Heart right ventricle (tissue), 16 donors: ENCODE measurements around the gene WDFY1. TPM values are rescaled to one million over a fixed set of nuclear protein-coding genes. Genes with fewer than 3 reads are reported as not detected.

Experiments used
- ATAC-seq, 8 donors: fragments of 200-7000 bp; cut with Tn5 transposase; one replicate each; pipeline ENCODE4 v1.9.1; 2020; ENCODE audit warnings: mild to moderate bottlenecking in 8 of 8, moderate library complexity in 8 of 8, moderate number of reproducible peaks in 1 of 8
- DNase-seq, 2 donors: peaks; one replicate each; pipeline ENCODE4 v3.0.0-alpha.2; 2020
- H3K27ac ChIP-seq, 10 donors: fragments of 200-600 bp; sonication (generic) in 2 of 10; one replicate each; pipeline versions ENCODE4 v1.5.0 to v1.8.0; 2020 to 2022; ENCODE audit warnings: mild to moderate bottlenecking in 3 of 10
- H3K27me3 ChIP-seq, 7 donors: fragments of 200-600 bp; one replicate each; pipeline ENCODE4 v1.8.0; 2021 to 2022; ENCODE audit warnings: mild to moderate bottlenecking in 2 of 7
- H3K36me3 ChIP-seq, 9 donors: fragments of 200-600 bp; sonication (generic) in 1 of 9; one replicate each; pipeline versions ENCODE4 v1.5.0 to v1.8.0; 2020 to 2022; ENCODE audit warnings: mild to moderate bottlenecking in 2 of 9
- H3K4me1 ChIP-seq, 9 donors: fragments of 200-600 bp; sonication (generic) in 1 of 9; one replicate each; pipeline versions ENCODE4 v1.5.0 to v1.8.0; 2020 to 2022; ENCODE audit warnings: mild to moderate bottlenecking in 4 of 9
- H3K4me3 ChIP-seq, 10 donors: fragments of 200-600 bp; sonication (generic) in 2 of 10; one replicate each; pipeline versions ENCODE4 v1.5.0 to v1.8.0; 2020 to 2022; ENCODE audit warnings: mild to moderate bottlenecking in 7 of 10, moderate library complexity in 2 of 10
- H3K9me3 ChIP-seq, 11 donors: fragments of 200-600 bp in 10 of 11; sonication (generic) in 2 of 11; one replicate each; pipeline versions ENCODE4 v1.5.0 to v1.8.0; 2013 to 2022; ENCODE audit warnings: mild to moderate bottlenecking in 2 of 11, control low read depth in 1 of 11, moderate library complexity in 1 of 11
- CTCF ChIP-seq, 9 donors: fragments of 200-600 bp; sonication (generic) in 2 of 9; IDR thresholded peaks; one replicate each; pipeline versions ENCODE4 v1.5.0 to v1.8.0; 2021 to 2022; ENCODE audit warnings: antibody characterized with exemption in 9 of 9, mild to moderate bottlenecking in 5 of 9, moderate library complexity in 1 of 9
- WGBS, 2 donors: extraction: QIAGEN DNeasy Blood & Tissue Kit; methylation state at CpG; one replicate each; pipeline ENCODE4 v1.1.7; 2013; ENCODE audit warnings: inconsistent platforms in 1 of 2; 5-methylcytosine and 5-hydroxymethylcytosine counted together
- intact Hi-C, 10 donors: fragments of 100-400 bp; cut with DNase I; formaldehyde crosslinking; loops; one replicate each; pipeline versions ENCODE4 v1.11.1 to v1.14.2; 2022
- polyA plus RNA-seq, 2 donors: library from polyadenylated mRNA; stranded (reverse); fragments of 200-250 nt; gene quantifications; one replicate each; pipeline ENCODE4 v1.2.3, GENCODE V29; 2013
- total RNA-seq, 10 donors: library from RNA; stranded (reverse); fragmentation: NEBNext Ultra II Directional in 3 of 10; extraction: Animal tissue kit (Norgen Biotek cat#: 25700) in 3 of 10; gene quantifications; one replicate each; pipeline versions ENCODE4 v1.2.1 to v1.2.4, GENCODE V29; 2021 to 2023
- donor health status: Arrhythmogenic right ventricular cardiomyopathy.
- donor health status: ischemic (EF 13 %, LVEDD 7.1; RV severe dilation, severe dysfunction).
- donor health status: healthy with polysubstance abuse.
- donor health status: DM: no; HTN: yes; CAD: no.
- donor health status: DM: no; HTN: no; CAD: no.
- donor health status: ischemic (EF 25% LVEDD 6.9; RV normal size, moderate dysfunction).
- donor health status: ischemic (EF 25% LVEDD 5.7; RV mildly dilated, moderate dysfunction).
- donor health status: healthy.
- donor health status: DM: yes; HTN: yes; CAD: no.
- donor health status: Ischemic cardiomyopathy.
- donor health status: ischemic (EF 35%, LVEDD 5.7; RV mildly dilated, moderate dysfunction).
- donor health status: nonischemic (EF 11% LVEDD 7.7; RV severe dilation, severe dysfunction).
- donor health status: DM: yes; HTN: yes; CAD: no.
- donor health status: PGD.
- donor health status: ischemic (EF 29% LVEDD 5.4; RV normal size, mild dysfunction).
- donor health status: nonischemic (EF 23%, LVEDD 6.1; RV moderate dilation, normal function).

The WDFY1 gene
- total and polyA plus RNA-seq, 12 donors, result 8.1 to 25.9 (median 14.3) TPM

GRCh38 chr2:223834431-223834830 is 110.7 kb downstream of the WDFY1 start:
- DNase-seq, result no peak
- H3K4me1 ChIP-seq, result peaks cover 6 to 12% (median 8%) of the 10 kb centered on the region in 9 donors
- H3K9me3 ChIP-seq, result no peaks in the 10 kb centered on the region
- H3K27ac ChIP-seq, result no peak overlapping the region
- 95 to 100% methylated on average over 1 of the region's 1 CpG for whole genome bisulfite sequencing, 2 donors
- H3K4me3 ChIP-seq, result no peak overlapping the region
- TF ChIP-seq CTCF (IDR thresholded peaks at IDR 0.05), result no peak
- H3K27me3 ChIP-seq, result no peaks in the 10 kb centered on the region
- ATAC-seq, result no peak
- intact Hi-C loops, result no loop called here
- H3K36me3 ChIP-seq, result no peaks in the 10 kb centered on the region

- H3K4me1 ChIP-seq, result peaks cover 6 to 11% (median 8%) of the 10 kb centered on the region in 9 donors
- H3K9me3 ChIP-seq, result no peaks in the 10 kb centered on the region
- peak in 4 of 8 donors; percentile 23 to 48 (median 32) for ATAC-seq
- no peak for TF ChIP-seq CTCF (IDR thresholded peaks at IDR 0.05)
- no peak overlapping the region for H3K4me3 ChIP-seq
- 43 to 45% methylated on average over 8 of the region's 8 CpGs for WGBS, 2 donors
- H3K27ac ChIP-seq, result no peak overlapping the region
- H3K36me3 ChIP-seq, result no peaks in the 10 kb centered on the region
- no peaks in the 10 kb centered on the region for H3K27me3 ChIP-seq
- DNase-seq, result no peak
- intact Hi-C loops, result no loop called here
These were observed 112.8 kb downstream of the WDFY1 start for GRCh38 chr2:223832241-223832903.

GRCh38 chr2:223829128-223829527 is 116.0 kb downstream of the WDFY1 start:
- no peak for TF ChIP-seq CTCF (IDR thresholded peaks at IDR 0.05)
- H3K9me3 ChIP-seq, result no peaks in the 10 kb centered on the region
- ATAC-seq, result no peak
- H3K4me1 ChIP-seq, result no peaks in the 10 kb centered on the region
- no peaks in the 10 kb centered on the region for H3K27me3 ChIP-seq
- WGBS, 2 donors, result 93 to 97% methylated on average over 5 of the region's 5 CpGs
- DNase-seq, result no peak
- no peak overlapping the region for H3K4me3 ChIP-seq
- intact Hi-C loops, result no loop called here
- H3K36me3 ChIP-seq, result no peaks in the 10 kb centered on the region
- H3K27ac ChIP-seq, result no peak overlapping the region

GRCh38 chr2:223828314-223828713 is 116.8 kb downstream of the WDFY1 start:
- intact Hi-C loops, result no loop called here
- no peaks in the 10 kb centered on the region for H3K9me3 ChIP-seq
- no peak for TF ChIP-seq CTCF (IDR thresholded peaks at IDR 0.05)
- no peaks in the 10 kb centered on the region for H3K4me1 ChIP-seq
- H3K36me3 ChIP-seq, result no peaks in the 10 kb centered on the region
- no peak for ATAC-seq
- H3K4me3 ChIP-seq, result no peak overlapping the region
- no peaks in the 10 kb centered on the region for H3K27me3 ChIP-seq
- WGBS, 2 donors, result 93 to 96% methylated on average over 6 of the region's 6 CpGs
- no peak for DNase-seq
- no peak overlapping the region for H3K27ac ChIP-seq
